ENCODE measurements around the gene TCF12. TPM values are rescaled to one million over a fixed set of nuclear protein-coding genes. Genes with fewer than 3 reads are reported as not detected.

The TCF12 gene
- polyA plus RNA-seq, 3 donors from 2014 or later = 34.7 to 79.4 (median 57.6) TPM

DNA sequence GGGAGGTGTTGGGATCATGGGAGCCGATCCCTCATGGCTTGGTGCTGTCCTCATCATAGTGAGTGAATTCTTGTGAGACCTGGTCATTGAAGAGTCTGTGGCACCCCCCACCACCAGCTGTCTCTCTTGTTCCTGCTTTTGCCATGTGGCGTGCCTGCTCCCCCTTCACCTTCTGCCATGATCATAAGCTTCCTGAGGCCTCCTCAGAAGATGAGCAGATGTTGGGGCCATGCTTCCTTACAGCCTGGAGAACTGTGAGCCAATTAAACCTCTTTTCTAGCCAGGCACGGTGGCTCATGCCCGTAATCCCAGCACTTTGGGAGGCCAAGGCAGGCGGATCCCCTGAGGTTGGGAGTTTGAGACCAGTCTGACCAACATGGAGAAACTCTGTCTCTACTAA is 420.9 kb downstream of the TCF12 start:
- no peak overlapping the region for H3K4me3 Mint-ChIP-seq
- no peak overlapping the region for H3K27ac Mint-ChIP-seq
- no peaks in the 10 kb centered on the region for H3K9me3 Mint-ChIP-seq
- H3K36me3 Mint-ChIP-seq = no peaks in the 10 kb centered on the region
- peaks cover 4 to 15% (median 6%) of the 10 kb centered on the region in 3 donors for H3K27me3 Mint-ChIP-seq (ENCODE audit: low read depth in 3 of 3)
- H3K4me1 Mint-ChIP-seq = peaks cover 0 to 2% of the 10 kb centered on the region in 2 donors
- DNase-seq = no peak

Other genes with a start within 250 kb of the TCF12 start
- gene ZNF280D, start 185.1 kb upstream of the TCF12 start, polyA plus RNA-seq = 10 to 100 TPM in 1 of 3 donors, 1 to 10 TPM in 2; 7.9 to 10.6 (median 8.1) TPM